Fibroblast of lung (primary cell): Measurements from ENCODE around the gene TCOF1. TPM values are rescaled to one million over a fixed set of nuclear protein-coding genes. Genes with fewer than 3 reads are reported as not detected.
"Not testable (repeated sequence)": the region's sequence is repeated elsewhere in the genome, so short reads cannot be mapped to it uniquely, and the experiment has no call there.

Source experiments
- DNase-seq, 2 donors: peaks; one replicate each; pipeline versions ENCODE4 v3.0.0 to v3.0.0-alpha.2; 2010; ENCODE audit warnings: low read depth in 2 of 2
- H2AFZ ChIP-seq: 2 replicates; pipeline ENCODE4 v1.5.1; 2012; ENCODE audit warnings: low read length, control low read depth, inconsistent platforms
- H3K27ac ChIP-seq: 2 replicates; pipeline ENCODE4 v1.5.1; 2011; ENCODE audit warnings: low read length, control low read depth; ENCODE audit not compliant: insufficient read depth
- H3K27me3 ChIP-seq: 2 replicates; pipeline ENCODE4 v1.5.1; 2011; ENCODE audit warnings: mild to moderate bottlenecking, low read length; ENCODE audit not compliant: control insufficient read depth, insufficient read depth
- H3K36me3 ChIP-seq: 2 replicates; pipeline ENCODE4 v1.5.1; 2011; ENCODE audit warnings: low read length; ENCODE audit not compliant: control insufficient read depth, insufficient read depth
- H3K4me1 ChIP-seq: 2 replicates; pipeline ENCODE4 v1.5.1; 2011; ENCODE audit warnings: low read length; ENCODE audit not compliant: control insufficient read depth, insufficient read depth; ENCODE audit errors: extremely low read depth
- H3K4me2 ChIP-seq: 2 replicates; pipeline ENCODE4 v1.5.1; 2011; ENCODE audit warnings: low read length, control low read depth; ENCODE audit not compliant: insufficient read depth; ENCODE audit errors: extremely low read depth
- H3K4me3 ChIP-seq, 4 experiments: fragments of 200-600 bp in 1 of 4; sonication (generic) in 1 of 4; replicated peaks in 1 of 4; 2 replicates each; pipeline ENCODE4 v1.5.1; 2011 to 2016; ENCODE audit warnings: low read length in 4 of 4, low read depth in 3 of 4, mild to moderate bottlenecking in 3 of 4, control low read depth in 2 of 4, inconsistent platforms in 1 of 4, mixed read lengths in 1 of 4; ENCODE audit not compliant: insufficient read depth in 1 of 4; ENCODE audit errors: control extremely low read depth in 1 of 4
- H3K79me2 ChIP-seq: 2 replicates; pipeline ENCODE4 v1.5.1; 2012; ENCODE audit warnings: mild to moderate bottlenecking, low read length, inconsistent platforms; ENCODE audit not compliant: control insufficient read depth, insufficient read depth
- H3K9ac ChIP-seq: 2 replicates; pipeline ENCODE4 v1.5.1; 2011; ENCODE audit warnings: mild to moderate bottlenecking, low read length, control low read depth; ENCODE audit not compliant: insufficient read depth
- H3K9me3 ChIP-seq: 2 replicates; pipeline ENCODE4 v1.5.1; 2012; ENCODE audit warnings: low read depth, low read length; ENCODE audit not compliant: control insufficient read depth, insufficient read depth
- H4K20me1 ChIP-seq: 2 replicates; pipeline ENCODE4 v1.5.1; 2011; ENCODE audit warnings: low read length; ENCODE audit not compliant: control insufficient read depth, insufficient read depth; ENCODE audit errors: extremely low read depth
- CTCF ChIP-seq, 2 donors: IDR thresholded peaks in 1 of 2; conservative IDR thresholded peaks in 1 of 2; 1 replicate in 1 of 2; 2 replicates in 1 of 2; pipeline ENCODE4 v1.5.1; 2011 to 2012; ENCODE audit warnings: low read length in 2 of 2, control low read depth in 1 of 2, inconsistent platforms in 1 of 2, low read depth in 1 of 2, mild to moderate bottlenecking in 1 of 2
- EZH2 ChIP-seq: IDR thresholded peaks from 2 replicates; pipeline ENCODE4 v1.5.1; 2012; ENCODE audit warnings: low read length, control low read depth, mild to moderate bottlenecking; ENCODE audit errors: missing control alignments
- polyA plus RNA-seq, 2 donors: library from polyadenylated mRNA; depleted of rRNA in 1 of 2; stranded (reverse) in 1 of 2; unstranded in 1 of 2; fragments of >200 nt; gene quantifications; 2 replicates each; pipeline ENCODE4 v1.2.1, GENCODE V29; 2011 to 2012; ENCODE audit warnings: missing spikeins in 1 of 2
- total RNA-seq: library from RNA; depleted of rRNA; stranded (reverse); fragments of >200 nt; gene quantifications from 2 replicates; pipeline ENCODE4 v1.2.1, GENCODE V29; 2014

TCOF1 gene
- total and polyA plus RNA-seq, 2 donors (not counting 1 experiment from before 2014, with no cell fraction given), result 8.5 to 10.6 TPM

GRCh38 chr5:150422075-150422474 lies 64.6 kb downstream of the TCOF1 start:
- H3K27ac ChIP-seq, result no peak overlapping the region
- H3K4me2 ChIP-seq, result no peak overlapping the region
- no peaks in the 10 kb centered on the region for H3K4me1 ChIP-seq
- no peaks in the 10 kb centered on the region for H4K20me1 ChIP-seq
- TF ChIP-seq EZH2, result no peak
- TF ChIP-seq CTCF (conservative IDR thresholded peaks at IDR 0.05 in 1 of 2, IDR thresholded peaks at IDR 0.05 in 1 of 2; ENCODE audit: low read depth in 1 of 2, low read length in 2 of 2), result no peak
- no peaks in the 10 kb centered on the region for H3K79me2 ChIP-seq
- no peak overlapping the region for H3K9ac ChIP-seq
- no peaks in the 10 kb centered on the region for H3K36me3 ChIP-seq
- no peak overlapping the region for H2AFZ ChIP-seq
- no peaks in the 10 kb centered on the region for H3K9me3 ChIP-seq
- H3K4me3 ChIP-seq, result no peak overlapping the region
- DNase-seq, result no peak
- no peaks in the 10 kb centered on the region for H3K27me3 ChIP-seq

GRCh38 chr5:150422758-150423157 lies 65.3 kb downstream of the TCOF1 start:
- no peak overlapping the region for H2AFZ ChIP-seq
- no peaks in the 10 kb centered on the region for H3K27me3 ChIP-seq
- H3K9me3 ChIP-seq, result no peaks in the 10 kb centered on the region
- H3K36me3 ChIP-seq, result no peaks in the 10 kb centered on the region
- no peak overlapping the region for H3K9ac ChIP-seq
- no peaks in the 10 kb centered on the region for H3K4me1 ChIP-seq
- no peak overlapping the region for H3K4me3 ChIP-seq
- DNase-seq, result no peak
- no peak overlapping the region for H3K27ac ChIP-seq
- no peak overlapping the region for H3K4me2 ChIP-seq
- no peaks in the 10 kb centered on the region for H3K79me2 ChIP-seq
- H4K20me1 ChIP-seq, result no peaks in the 10 kb centered on the region
- TF ChIP-seq EZH2 (no peak), CTCF (conservative IDR thresholded peaks at IDR 0.05 in 1 of 2, IDR thresholded peaks at IDR 0.05 in 1 of 2; ENCODE audit: low read depth in 1 of 2, low read length in 2 of 2) (no peak)

- not testable (repeated sequence) for H3K79me2 ChIP-seq, H3K9me3 ChIP-seq, H3K4me2 ChIP-seq, H3K4me3 ChIP-seq, H4K20me1 ChIP-seq, H2AFZ ChIP-seq, DNase-seq, H3K27me3 ChIP-seq, H3K4me1 ChIP-seq, H3K27ac ChIP-seq, H3K9ac ChIP-seq, H3K36me3 ChIP-seq
Observed at GRCh38 chr5:150426165-150426564, 68.7 kb downstream of the TCOF1 start.
